Right cardiac atrium (tissue), 5 donors: ENCODE results near the gene KCNIP3. TPM values are rescaled to one million over a fixed set of nuclear protein-coding genes. Genes with fewer than 3 reads are reported as not detected.

ENCODE experiments used
- ATAC-seq, 2 donors: fragments of 200-7000 bp; cut with Tn5 transposase; one replicate each; pipeline versions ENCODE4 v1.8.0 to v1.9.1; 2020; ENCODE audit warnings: moderate library complexity in 2 of 2, mild to moderate bottlenecking in 1 of 2
- DNase-seq, 3 donors: peaks; one replicate each; pipeline ENCODE4 v3.0.0-alpha.2; 2020
- H3K27ac ChIP-seq: one replicate; pipeline ENCODE4 v1.5.1; 2013; ENCODE audit warnings: mild to moderate bottlenecking, low read length, control low read depth, moderate library complexity
- H3K27me3 ChIP-seq: one replicate; pipeline ENCODE4 v1.6.1; 2013; ENCODE audit not compliant: control insufficient read depth, insufficient read depth
- H3K4me1 ChIP-seq: one replicate; pipeline ENCODE4 v1.6.1; 2013; ENCODE audit warnings: low read length; ENCODE audit not compliant: control insufficient read depth, insufficient read depth
- H3K4me3 ChIP-seq: one replicate; pipeline ENCODE4 v1.5.1; 2013; ENCODE audit warnings: low read length, control low read depth
- H3K9me3 ChIP-seq: one replicate; pipeline ENCODE4 v1.6.1; 2013; ENCODE audit warnings: low read length; ENCODE audit not compliant: control insufficient read depth
- WGBS: extraction: QIAGEN DNeasy Blood & Tissue Kit; methylation state at CpG from one replicate; pipeline ENCODE4 v1.1.7; 2013; 5-methylcytosine and 5-hydroxymethylcytosine counted together
- intact Hi-C, 4 donors: fragments of 100-400 bp; cut with DNase I; formaldehyde crosslinking; loops; one replicate each; pipeline versions ENCODE4 v1.11.0 to v1.14.0; 2022 to 2023
- polyA plus RNA-seq: library from polyadenylated mRNA; stranded (reverse); fragments of 200-250 nt; gene quantifications from one replicate; pipeline ENCODE4 v1.2.3, GENCODE V29; 2013
- total RNA-seq, 4 donors: library from RNA; stranded (reverse); fragmentation: NEBNext Ultra II Directional; extraction: Animal tissue kit (Norgen Biotek cat#: 25700); gene quantifications; one replicate each; pipeline ENCODE4 v1.2.1, GENCODE V29; 2021
- donor health status: healthy with polysubstance abuse.
- donor health status: DM: no; HTN: yes; CAD: no.
- donor health status: DM: no; HTN: no; CAD: no.
- donor health status: DM: no; HTN: yes; CAD: no; lungs with severe emphysema.
- donor health status: DM: yes; HTN: yes; CAD: no.

KCNIP3 gene
- total and polyA plus RNA-seq, 5 donors, result 1.9 to 5.9 (median 3.4) TPM

DNA sequence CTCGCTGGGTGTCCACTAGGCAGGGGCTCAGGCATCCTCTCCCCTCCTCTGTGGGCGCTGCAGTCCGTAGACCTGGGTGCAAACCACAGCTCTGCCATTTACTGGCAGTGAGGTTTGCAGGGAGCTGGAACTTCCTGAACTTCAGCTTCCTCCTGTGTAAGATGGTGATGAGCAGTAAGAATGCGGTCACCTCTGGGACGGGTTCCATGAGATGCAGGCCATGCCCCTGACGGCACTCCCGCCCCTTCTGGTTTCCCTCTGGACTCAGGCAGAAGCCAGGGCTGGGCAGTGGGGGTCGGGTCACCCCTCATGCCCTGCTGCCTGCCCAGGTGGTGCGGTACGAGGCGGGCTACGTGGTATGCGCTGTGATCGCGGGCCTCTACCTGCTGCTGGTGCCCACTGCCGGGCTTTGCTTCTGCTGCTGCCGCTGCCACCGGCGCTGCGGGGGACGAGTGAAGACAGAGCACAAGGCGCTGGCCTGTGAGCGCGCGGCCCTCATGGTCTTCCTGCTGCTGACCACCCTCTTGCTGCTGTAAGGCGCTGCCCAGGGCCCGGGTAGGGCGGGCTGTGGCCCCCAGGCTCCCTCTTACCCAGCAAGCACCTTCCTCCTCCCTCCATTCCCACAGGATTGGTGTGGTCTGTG, 21.4 kb upstream of the KCNIP3 start:
- DNase-seq, result peak in 1 of 3 donors; percentile 55
- H3K4me3 ChIP-seq, result no peak overlapping the region
- no peaks in the 10 kb centered on the region for H3K4me1 ChIP-seq
- 87% methylated on average over 28 of the region's 28 CpGs for WGBS
- ATAC-seq, result no peak
- no peaks in the 10 kb centered on the region for H3K9me3 ChIP-seq
- intact Hi-C loops, result no loop called here
- H3K27me3 ChIP-seq, result no peaks in the 10 kb centered on the region
- no peak overlapping the region for H3K27ac ChIP-seq

DNA sequence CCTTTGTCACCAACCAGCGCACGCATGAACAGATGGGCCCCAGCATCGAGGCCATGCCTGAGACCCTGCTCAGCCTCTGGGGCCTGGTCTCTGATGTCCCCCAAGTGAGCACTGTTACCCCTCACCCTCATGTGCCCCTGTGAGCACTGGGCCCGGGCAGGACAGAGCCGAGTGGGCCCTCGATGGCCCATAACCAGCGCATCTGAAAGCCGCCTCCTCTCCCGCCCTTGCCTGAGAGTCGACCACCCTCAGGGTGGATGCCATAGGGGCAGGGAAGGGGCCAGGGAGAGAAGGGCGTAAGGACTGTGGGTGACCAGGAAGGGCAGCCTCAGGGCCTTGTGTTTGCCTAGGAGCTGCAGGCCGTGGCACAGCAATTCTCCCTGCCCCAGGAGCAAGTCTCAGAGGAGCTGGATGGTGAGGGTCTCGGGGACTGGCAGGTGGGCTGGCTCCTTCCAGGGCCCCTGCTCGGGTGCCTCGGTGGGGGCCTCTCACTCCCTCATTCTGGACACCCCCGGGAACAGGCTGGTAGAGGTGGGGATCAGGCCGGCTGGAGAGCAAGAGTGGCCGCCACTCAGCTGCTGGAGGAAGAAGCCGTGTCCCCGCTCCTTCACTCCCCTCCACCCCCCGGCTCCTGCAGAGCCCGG, 20.8 kb upstream of the KCNIP3 start:
- intact Hi-C loops, result no loop called here

DNA sequence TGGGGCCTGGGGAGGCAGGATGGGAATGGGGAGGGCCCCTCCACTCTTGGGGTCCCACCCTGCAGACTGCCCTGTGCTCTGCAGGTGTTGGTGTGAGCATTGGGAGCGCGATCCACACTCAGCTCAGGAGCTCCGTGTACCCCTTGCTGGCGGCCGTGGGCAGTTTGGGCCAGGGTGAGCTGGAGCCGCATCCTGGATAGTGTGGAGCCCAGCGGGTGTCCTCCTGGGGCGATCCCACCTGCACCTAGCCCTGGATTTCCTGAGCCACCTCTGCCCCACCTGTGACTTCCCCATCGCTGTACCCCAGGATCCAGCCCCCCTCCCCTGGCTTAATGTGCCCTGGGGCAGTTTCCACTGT, 20.3 kb upstream of the KCNIP3 start:
- H3K9me3 ChIP-seq, result no peaks in the 10 kb centered on the region
- 93% methylated on average over 9 of the region's 9 CpGs for WGBS
- intact Hi-C loops, result no loop called here
- ATAC-seq (no peak), DNase-seq (peak in 1 of 3 donors; percentile 42)
- no peaks in the 10 kb centered on the region for H3K4me1 ChIP-seq
- no peak overlapping the region for H3K27ac ChIP-seq
- no peaks in the 10 kb centered on the region for H3K27me3 ChIP-seq
- no peak overlapping the region for H3K4me3 ChIP-seq

More for the DNA sequence above, 20.8 kb upstream of the KCNIP3 start:
- DNase-seq, result peak in 1 of 3 donors; percentile 26
- no peak for ATAC-seq
- Histone ChIP-seq H3K4me1 (no peaks in the 10 kb centered on the region), H3K9me3 (no peaks in the 10 kb centered on the region), H3K27me3 (no peaks in the 10 kb centered on the region), H3K4me3 (no peak overlapping the region), H3K27ac (no peak overlapping the region)
- 90% methylated on average over 22 of the region's 22 CpGs for WGBS

DNA sequence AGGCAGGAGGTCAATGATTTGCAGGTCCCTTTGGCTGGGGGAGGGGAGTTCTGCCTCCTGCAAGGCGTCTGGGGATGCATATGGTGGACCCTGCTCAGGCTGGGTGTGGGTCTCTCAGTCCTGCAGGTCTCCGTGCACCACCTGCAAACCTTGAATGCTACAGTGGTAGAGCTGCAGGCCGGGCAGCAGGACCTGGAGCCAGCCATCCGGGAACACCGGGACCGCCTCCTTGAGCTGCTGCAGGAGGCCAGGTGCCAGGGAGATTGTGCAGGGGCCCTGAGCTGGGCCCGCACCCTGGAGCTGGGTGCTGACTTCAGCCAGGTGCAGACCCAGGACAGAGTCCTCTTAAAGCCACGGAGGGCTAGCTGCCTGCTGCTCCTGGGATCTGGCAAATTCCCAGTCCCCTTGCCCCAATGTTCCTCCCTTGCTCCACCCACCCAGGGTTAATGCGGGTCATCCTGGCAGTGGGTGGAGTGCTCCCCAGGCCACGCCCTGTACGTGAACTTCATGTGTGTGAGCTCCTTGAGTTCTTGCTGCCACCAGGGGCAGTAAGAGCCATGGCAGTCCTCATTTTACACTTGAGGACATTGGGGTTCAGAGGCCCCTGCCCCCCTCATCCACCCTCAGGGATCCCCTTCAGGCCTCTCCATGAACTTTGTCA, 19.8 kb upstream of the KCNIP3 start:
- H3K4me3 ChIP-seq, result no peak overlapping the region
- intact Hi-C loops, result no loop called here
- WGBS, result 68% methylated on average over 11 of the region's 11 CpGs
- no peaks in the 10 kb centered on the region for H3K4me1 ChIP-seq
- H3K27ac ChIP-seq, result no peak overlapping the region
- ATAC-seq (no peak), DNase-seq (peak in 1 of 3 donors; percentile 7)
- no peaks in the 10 kb centered on the region for H3K27me3 ChIP-seq
- H3K9me3 ChIP-seq, result no peaks in the 10 kb centered on the region

GRCh38 chr2:95278051-95278471, 19.1 kb upstream of the KCNIP3 start:
- ATAC-seq (no peak), DNase-seq (peak in 2 of 3 donors; percentile 10 to 36)
- Histone ChIP-seq H3K27me3 (no peaks in the 10 kb centered on the region), H3K9me3 (no peaks in the 10 kb centered on the region), H3K4me3 (no peak overlapping the region), H3K27ac (no peak overlapping the region), H3K4me1 (no peaks in the 10 kb centered on the region)
- intact Hi-C loops, result no loop called here
- WGBS, result 94% methylated on average over 7 of the region's 7 CpGs

GRCh38 chr2:95278637-95279225, 18.4 kb upstream of the KCNIP3 start:
- Histone ChIP-seq H3K9me3 (no peaks in the 10 kb centered on the region), H3K27me3 (no peaks in the 10 kb centered on the region), H3K4me3 (no peak overlapping the region), H3K4me1 (no peaks in the 10 kb centered on the region), H3K27ac (no peak overlapping the region)
- 91% methylated on average over 12 of the region's 12 CpGs for WGBS
- no peak for ATAC-seq
- DNase-seq, result peak in 1 of 3 donors; percentile 20
- intact Hi-C loops, result no loop called here

GRCh38 chr2:95279435-95280035, 17.6 kb upstream of the KCNIP3 start:
- intact Hi-C loops, result no loop called here
- no peak for DNase-seq
- Histone ChIP-seq H3K27ac (no peak overlapping the region), H3K4me3 (no peak overlapping the region), H3K27me3 (no peaks in the 10 kb centered on the region), H3K4me1 (no peaks in the 10 kb centered on the region), H3K9me3 (no peaks in the 10 kb centered on the region)
- WGBS, result 95% methylated on average over 19 of the region's 19 CpGs
- ATAC-seq, result no peak

GRCh38 chr2:95281071-95281470, 16.1 kb upstream of the KCNIP3 start:
- intact Hi-C loops, result no loop called here
- no peaks in the 10 kb centered on the region for H3K9me3 ChIP-seq
- 88% methylated on average over 8 of the region's 8 CpGs for WGBS
- H3K27ac ChIP-seq, result no peak overlapping the region
- ATAC-seq (no peak), DNase-seq (peak in 2 of 3 donors; percentile 9 to 31)
- no peaks in the 10 kb centered on the region for H3K27me3 ChIP-seq
- H3K4me3 ChIP-seq, result no peak overlapping the region
- H3K4me1 ChIP-seq, result no peaks in the 10 kb centered on the region

- Histone ChIP-seq H3K27ac (no peak overlapping the region), H3K9me3 (no peaks in the 10 kb centered on the region), H3K27me3 (no peaks in the 10 kb centered on the region), H3K4me1 (no peaks in the 10 kb centered on the region), H3K4me3 (no peak overlapping the region)
- DNase-seq (peak in 1 of 3 donors; percentile 10), ATAC-seq (no peak)
- WGBS, result 91% methylated on average over 8 of the region's 8 CpGs
- intact Hi-C loops, result no loop called here
These were observed 15.4 kb upstream of the KCNIP3 start for GRCh38 chr2:95281786-95282185.

- Histone ChIP-seq H3K4me3 (no peak overlapping the region), H3K27ac (no peak overlapping the region), H3K4me1 (no peaks in the 10 kb centered on the region), H3K27me3 (no peaks in the 10 kb centered on the region), H3K9me3 (no peaks in the 10 kb centered on the region)
- ATAC-seq (no peak), DNase-seq (peak in 2 of 3 donors; percentile 16 to 29)
- intact Hi-C loops, result no loop called here
- WGBS, result 30% methylated on average over 3 of the region's 3 CpGs
These were observed 14.7 kb upstream of the KCNIP3 start for GRCh38 chr2:95282458-95282857.

GRCh38 chr2:95283562-95283961, 13.6 kb upstream of the KCNIP3 start:
- ATAC-seq, result no peak
- no peak overlapping the region for H3K27ac ChIP-seq
- no peaks in the 10 kb centered on the region for H3K9me3 ChIP-seq
- H3K4me1 ChIP-seq, result no peaks in the 10 kb centered on the region
- no peaks in the 10 kb centered on the region for H3K27me3 ChIP-seq
- 89% methylated on average over 4 of the region's 4 CpGs for WGBS
- no peak overlapping the region for H3K4me3 ChIP-seq
- intact Hi-C loops, result no loop called here
- DNase-seq, result no peak
